Gastroesophageal sphincter (tissue), 3 donors: ENCODE measurements around the gene FUT4.

Experiments
- CTCF ChIP-seq, 4 experiments: fragments of 200-600 bp in 2 of 4; fragments of 450-650 bp in 2 of 4; sonication (generic) in 1 of 4; IDR thresholded peaks; one replicate each; pipeline ENCODE4 v1.5.1; 2017 to 2019; ENCODE audit warnings: antibody characterized with exemption in 4 of 4, mild to moderate bottlenecking in 2 of 4, moderate library complexity in 2 of 4
- POLR2A ChIP-seq, 2 donors: fragments of 450-650 bp; IDR thresholded peaks; one replicate each; pipeline ENCODE4 v1.6.1; 2017; ENCODE audit warnings: antibody characterized with exemption in 2 of 2, mild to moderate bottlenecking in 2 of 2, moderate library complexity in 1 of 2
- POLR2AphosphoS5 ChIP-seq: sonication (generic); formaldehyde crosslinking; IDR thresholded peaks from one replicate; pipeline ENCODE4 v1.6.1; 2017; ENCODE audit warnings: antibody characterized with exemption

GRCh38 chr11:94559361-94559760, 15.6 kb downstream of the FUT4 start:
- TF ChIP-seq POLR2AphosphoS5 (no peak), CTCF (IDR thresholded peaks at IDR 0.05) (no peak), POLR2A (IDR thresholded peaks at IDR 0.05) (no peak)
